H1 (cell line): ENCODE data around the gene GADD45B.

Experiments used
- BACH1 ChIP-seq: IDR thresholded peaks from 2 replicates; pipeline ENCODE4 v1.6.1; 2012; ENCODE audit warnings: low read length, improper control_type of control experiment
- MAFK ChIP-seq: IDR thresholded peaks from 2 replicates; pipeline ENCODE4 v1.6.1; 2012; ENCODE audit warnings: low read depth, mild to moderate bottlenecking, improper control_type of control experiment, low read length

GRCh38 chr19:2457394-2458037 is 18.4 kb upstream of the GADD45B start:
- TF ChIP-seq MAFK (no peak), BACH1 (no peak)
